HG02571 (cell line): ENCODE measurements around the gene PAQR5.
"Not testable (repeated sequence)": the region's sequence is repeated elsewhere in the genome, so short reads cannot be mapped to it uniquely, and the experiment has no call there.

Experiments
- ATAC-seq: cut with Tn5 transposase; IDR thresholded peaks from one replicate; pipeline ENCODE4 v1.9.1; 2021; ENCODE audit warnings: mild to moderate bottlenecking, moderate library complexity; ENCODE audit not compliant: unreplicated experiment

The PAQR5 gene

DNA sequence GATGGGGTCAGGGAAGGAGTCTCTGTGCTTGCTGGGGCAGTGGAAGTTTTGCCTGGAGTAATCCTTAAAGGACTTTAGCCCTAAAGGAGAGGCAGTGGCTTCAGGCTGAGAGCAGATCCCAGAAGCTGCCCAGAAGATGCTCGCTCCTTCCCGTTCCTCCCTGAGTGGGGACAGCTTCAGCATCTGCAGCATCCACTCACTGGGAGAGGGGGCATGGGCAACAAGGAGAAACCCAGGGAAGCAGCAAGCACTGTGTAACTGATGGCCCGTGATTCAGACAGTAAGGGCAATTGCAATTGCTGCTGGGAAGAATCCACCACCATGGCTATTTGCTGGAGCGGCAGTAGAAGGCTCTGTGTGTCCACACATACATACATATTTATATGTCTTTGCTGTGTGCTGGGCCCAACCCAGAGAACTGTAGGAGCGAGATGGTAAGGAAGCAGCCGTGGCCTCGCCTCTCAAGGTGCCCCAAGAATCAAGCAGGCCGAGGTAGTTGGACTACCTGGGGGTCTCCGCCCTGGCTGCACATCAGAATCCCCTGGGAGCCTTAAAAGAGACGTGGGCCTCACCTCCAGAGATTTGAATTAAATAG, 5.8 kb upstream of the PAQR5 start:
- no peak for ATAC-seq

GRCh38 chr15:69293741-69294615, 4.7 kb upstream of the PAQR5 start:
- ATAC-seq: no peak

DNA sequence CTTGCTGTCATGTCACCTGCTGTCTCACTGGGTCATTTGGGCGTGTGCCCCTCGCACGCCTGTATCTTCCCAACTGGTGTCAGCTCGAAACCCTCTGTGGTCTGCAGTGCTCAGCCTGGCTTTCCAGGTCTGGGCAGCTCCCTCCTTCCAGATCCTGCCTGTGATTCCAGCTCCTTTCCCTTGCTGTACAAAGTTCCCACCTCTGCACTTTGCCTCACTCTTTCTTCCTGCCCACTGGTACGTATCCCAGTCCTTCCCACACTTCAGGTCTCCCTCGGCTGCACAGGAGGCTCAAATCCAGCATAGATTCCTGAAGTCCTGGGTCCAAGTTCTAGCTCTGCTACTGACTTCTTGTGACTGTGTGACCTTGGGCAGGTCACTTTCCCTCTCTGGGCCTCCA, 2.1 kb upstream of the PAQR5 start:
- no peak for ATAC-seq

GRCh38 chr15:69297642-69298353, 914 bp upstream of the PAQR5 start:
- no peak for ATAC-seq

DNA sequence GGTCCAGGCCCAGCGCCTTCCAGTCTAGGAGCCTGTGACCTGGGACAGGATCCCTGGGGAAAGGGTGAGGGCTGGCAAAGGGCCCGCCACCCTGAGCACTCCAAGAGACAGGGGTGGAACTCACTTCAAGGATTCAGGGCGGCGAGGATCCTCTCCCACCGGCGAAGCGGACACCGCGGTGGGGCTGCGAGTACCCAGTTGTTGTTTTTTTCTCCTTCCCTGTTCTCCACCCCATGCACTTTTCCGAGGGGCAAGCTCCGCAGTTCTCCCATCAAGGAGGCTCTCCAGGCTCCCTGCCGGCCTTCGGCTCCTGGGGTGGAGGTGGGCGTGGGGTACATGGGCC, 387 bp upstream of the PAQR5 start:
- no peak for ATAC-seq

DNA sequence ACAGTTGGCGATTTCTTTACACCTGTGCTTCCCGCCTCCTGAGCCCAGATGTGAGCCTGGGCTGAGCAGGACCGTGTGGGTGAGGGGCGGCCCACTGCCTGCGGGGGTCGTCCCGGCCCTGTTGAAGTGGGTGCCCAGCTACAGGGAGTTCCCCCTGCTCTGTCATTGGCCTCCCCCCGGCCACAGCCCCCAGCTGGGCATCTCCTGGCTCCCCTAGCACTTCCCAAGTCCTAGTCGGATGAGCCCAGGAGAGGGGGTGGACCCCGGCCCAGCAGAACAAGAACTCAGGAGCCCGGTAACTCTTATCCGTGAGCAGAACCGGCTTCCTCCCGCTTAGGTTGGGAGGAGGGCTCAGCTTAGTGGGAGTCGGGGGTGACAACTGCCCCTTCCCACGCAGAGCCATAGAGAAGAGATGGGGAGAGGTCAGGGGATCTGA, 757 bp downstream of the PAQR5 start:
- ATAC-seq: no peak

- no peak for ATAC-seq
Measured at GRCh38 chr15:69299943-69300588, 1.4 kb downstream of the PAQR5 start.

DNA sequence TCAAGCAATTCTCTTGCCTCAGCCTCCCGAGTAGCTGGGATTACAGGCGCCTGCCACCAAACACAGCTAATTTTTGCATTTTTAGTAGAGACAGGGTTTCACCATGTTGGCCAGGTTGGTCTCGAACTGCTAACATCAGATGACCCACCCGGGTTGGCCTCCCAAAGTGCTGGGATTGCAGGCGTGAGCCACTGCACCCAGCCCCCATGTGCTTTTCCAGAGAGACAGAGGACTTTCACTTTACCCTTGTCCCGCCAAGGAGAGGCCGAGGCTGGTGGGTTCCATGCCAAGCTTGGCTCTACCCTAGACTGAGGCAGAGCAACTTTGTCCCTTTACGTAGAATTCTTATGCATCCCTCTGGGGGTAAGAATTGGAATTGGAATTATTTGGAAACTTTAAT, 2.4 kb downstream of the PAQR5 start:
- not testable (repeated sequence) for ATAC-seq

DNA sequence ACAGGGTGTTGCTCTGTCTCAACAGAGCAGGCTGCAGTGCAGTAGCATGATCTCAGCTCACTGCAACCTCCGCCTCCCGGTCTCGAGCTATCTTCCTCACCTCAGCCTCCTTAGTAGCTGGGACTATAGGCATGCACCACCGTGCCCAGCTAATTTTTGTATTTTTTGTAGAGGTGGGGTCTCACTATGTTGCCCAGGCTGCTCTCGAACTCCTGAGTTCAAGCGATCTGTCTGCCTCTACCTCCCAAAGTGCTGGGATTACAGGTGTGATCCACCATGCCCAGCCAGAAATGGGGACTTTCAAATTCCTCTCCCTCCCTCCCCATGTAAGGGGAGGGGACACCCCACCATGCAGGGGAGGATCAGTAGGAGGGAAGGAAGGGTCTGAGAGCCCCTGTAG, 3.4 kb downstream of the PAQR5 start:
- ATAC-seq: not testable (repeated sequence)

GRCh38 chr15:69302929-69303328, 4.2 kb downstream of the PAQR5 start:
- ATAC-seq: no peak

DNA sequence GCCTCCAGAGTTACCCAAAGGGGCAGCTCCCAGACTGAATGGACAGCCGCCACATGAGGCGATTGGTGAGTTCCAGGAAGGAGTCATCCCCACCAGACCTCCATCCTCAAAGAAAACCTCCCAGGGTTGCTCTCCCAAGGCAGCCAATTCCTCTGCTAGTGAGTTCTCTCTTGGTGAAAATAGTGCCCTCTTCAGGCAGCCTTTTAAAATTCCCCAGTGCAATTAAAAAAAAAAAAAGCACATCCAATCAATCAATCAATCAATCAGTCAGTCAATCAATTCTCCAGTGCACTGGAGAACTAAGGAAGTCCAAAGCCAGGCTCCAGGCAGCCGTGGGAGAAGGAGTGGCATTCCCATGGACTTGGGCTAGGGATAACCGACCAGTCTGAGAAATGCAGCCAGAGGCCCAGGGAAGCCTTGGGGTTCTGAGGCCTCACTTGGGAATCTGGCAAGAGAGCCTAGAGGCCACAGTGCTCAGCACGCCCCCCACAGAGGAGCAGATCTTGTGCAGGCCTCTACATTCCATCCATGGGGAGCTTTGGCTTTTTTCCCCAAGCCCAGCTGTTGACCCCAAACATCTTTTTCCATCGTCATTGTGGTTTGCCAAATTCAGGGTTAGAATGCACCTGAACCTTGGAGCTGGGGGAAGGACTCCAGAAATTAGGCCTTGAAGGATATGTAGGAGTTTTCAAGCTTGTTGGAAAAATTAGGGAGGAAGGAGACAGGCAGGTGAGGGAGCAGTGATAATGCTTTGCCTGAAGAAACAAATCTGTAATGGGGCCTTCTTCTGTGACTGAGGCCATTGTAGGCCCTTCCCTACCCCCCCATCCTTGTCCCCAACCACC, 4.8 kb downstream of the PAQR5 start:
- ATAC-seq: no peak

DNA sequence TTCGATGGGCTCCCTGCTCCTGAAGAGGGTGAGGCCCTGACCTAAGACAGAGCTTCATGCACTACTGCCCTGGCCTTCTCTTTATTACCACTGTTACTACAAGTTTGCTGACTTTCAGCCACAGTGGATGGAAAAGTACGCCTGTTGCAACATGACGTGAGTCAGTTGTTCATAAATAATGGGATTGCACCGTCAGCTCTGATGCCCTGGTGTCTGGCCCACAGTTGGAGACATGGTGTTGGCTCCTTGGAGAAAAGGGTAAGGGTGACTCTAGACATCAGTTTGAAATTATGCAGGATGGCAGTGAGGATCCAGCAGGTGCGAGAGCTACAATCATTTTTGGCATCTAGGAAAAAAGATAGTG, 5.5 kb downstream of the PAQR5 start:
- no peak for ATAC-seq

- no peak for ATAC-seq
Measured at GRCh38 chr15:69305204-69305931, 6.7 kb downstream of the PAQR5 start.

GRCh38 chr15:69305933-69306568, 7.3 kb downstream of the PAQR5 start:
- no peak for ATAC-seq

DNA sequence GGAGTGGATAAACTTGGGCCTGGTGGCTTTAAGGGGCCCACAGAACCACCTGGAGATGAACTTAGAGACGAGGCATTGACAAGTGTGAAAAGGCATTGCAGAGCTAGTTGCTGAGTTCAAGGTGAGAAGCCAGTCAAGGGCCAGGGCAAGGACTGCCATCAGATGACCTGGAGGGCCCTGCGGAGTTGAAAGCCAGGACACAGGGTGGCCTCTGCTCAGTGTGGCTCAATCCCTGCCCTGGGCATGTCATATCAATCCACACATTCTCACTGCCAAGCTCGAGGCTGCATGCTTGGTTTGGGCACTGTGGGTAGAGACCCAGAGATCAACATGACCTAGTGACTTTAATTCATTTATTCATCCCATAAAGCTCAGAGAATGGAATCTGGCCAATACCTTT, 9.2 kb downstream of the PAQR5 start:
- ATAC-seq: no peak

DNA sequence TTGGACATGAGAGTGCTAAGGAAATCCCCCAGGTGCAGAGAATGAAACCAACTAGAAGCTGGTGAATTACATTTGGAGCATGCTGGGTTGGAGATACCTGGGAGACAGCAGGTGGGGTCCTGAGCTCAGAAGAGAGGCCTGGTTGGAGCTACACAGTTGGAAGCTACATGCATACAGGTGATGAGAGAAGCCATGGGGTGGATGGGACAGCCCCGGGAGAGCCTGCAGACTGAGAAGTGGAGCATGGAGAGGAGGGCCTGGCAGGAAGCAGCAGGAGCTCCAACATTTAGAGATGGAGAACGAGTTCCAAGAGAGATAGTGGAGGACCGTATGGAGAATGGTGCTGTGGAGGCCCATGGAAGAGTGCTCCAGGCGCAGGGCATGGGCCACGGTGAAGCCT, 10.2 kb downstream of the PAQR5 start:
- ATAC-seq: no peak

GRCh38 chr15:69311319-69311721, 12.6 kb downstream of the PAQR5 start:
- ATAC-seq: no peak

GRCh38 chr15:69313432-69314000, 14.8 kb downstream of the PAQR5 start:
- ATAC-seq: no peak

DNA sequence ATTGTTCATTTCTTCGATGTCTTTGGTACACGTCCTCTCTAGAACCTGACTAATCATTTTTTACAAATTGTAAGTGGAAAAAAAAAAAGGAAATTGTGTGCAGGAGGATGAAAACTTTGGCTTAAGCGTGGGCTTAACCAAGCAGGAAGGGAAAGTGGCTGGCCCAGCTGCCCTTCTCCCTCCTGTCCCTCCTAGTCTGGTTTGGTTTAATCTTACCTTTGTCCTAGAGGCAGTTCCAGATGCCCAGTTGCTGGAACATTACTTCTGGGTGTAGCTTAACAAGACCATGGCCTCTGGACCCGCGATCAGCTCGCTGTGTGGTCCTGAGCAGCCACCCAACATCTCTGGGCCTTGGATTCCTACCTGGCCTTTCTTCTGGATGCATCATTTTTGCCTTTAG, 15.4 kb downstream of the PAQR5 start:
- no peak for ATAC-seq
